C4-2B (cell line): ENCODE measurements around the gene HMBS.

Source experiments
- ZFX ChIP-seq: fragments of 450-650 bp; IDR thresholded peaks from 2 replicates; pipeline ENCODE4 v1.6.1; 2017
- TF ChIP-seq, protein P1 (sequence below): fragments of 450-650 bp; conservative IDR thresholded peaks from 2 replicates; pipeline ENCODE4 v1.5.1; 2017; ENCODE audit warnings: mild to moderate bottlenecking

DNA sequence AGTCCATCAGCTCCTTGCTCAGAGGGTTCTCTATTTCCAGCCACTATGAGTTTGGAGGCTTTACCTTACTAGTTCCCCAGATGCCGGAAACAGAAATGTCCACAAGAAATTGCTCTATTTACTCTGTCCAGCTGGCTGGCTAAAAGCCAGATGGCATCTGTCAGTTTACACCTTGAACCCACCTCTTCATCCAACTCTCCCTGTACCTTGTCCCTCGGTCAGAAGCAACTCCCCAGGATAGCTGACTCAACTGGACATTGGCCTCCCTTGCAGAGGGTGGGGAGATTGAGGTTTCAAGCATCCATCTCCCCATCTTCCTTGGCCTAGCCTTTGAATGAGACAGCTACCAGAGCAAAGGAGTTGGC lies 24.2 kb downstream of the HMBS start:
- TF ChIP-seq, protein P1, sequence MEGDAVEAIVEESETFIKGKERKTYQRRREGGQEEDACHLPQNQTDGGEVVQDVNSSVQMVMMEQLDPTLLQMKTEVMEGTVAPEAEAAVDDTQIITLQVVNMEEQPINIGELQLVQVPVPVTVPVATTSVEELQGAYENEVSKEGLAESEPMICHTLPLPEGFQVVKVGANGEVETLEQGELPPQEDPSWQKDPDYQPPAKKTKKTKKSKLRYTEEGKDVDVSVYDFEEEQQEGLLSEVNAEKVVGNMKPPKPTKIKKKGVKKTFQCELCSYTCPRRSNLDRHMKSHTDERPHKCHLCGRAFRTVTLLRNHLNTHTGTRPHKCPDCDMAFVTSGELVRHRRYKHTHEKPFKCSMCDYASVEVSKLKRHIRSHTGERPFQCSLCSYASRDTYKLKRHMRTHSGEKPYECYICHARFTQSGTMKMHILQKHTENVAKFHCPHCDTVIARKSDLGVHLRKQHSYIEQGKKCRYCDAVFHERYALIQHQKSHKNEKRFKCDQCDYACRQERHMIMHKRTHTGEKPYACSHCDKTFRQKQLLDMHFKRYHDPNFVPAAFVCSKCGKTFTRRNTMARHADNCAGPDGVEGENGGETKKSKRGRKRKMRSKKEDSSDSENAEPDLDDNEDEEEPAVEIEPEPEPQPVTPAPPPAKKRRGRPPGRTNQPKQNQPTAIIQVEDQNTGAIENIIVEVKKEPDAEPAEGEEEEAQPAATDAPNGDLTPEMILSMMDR = no peak
- no peak for TF ChIP-seq ZFX
